Right ventricle myocardium superior (tissue), 1 donor: ENCODE results near the gene KIAA1143. TPM values are rescaled to one million over a fixed set of nuclear protein-coding genes. Genes with fewer than 3 reads are reported as not detected.

ENCODE experiments used
- total RNA-seq: library from RNA; stranded (reverse); fragmentation: NEBNext Ultra II Directional; extraction: Animal tissue kit (Norgen Biotek cat#: 25700); gene quantifications from one replicate; pipeline ENCODE4 v1.2.1, GENCODE V29; 2021
- donor health status: DM: no; HTN: yes; CAD: no; lungs with severe emphysema.

KIAA1143 gene
- total RNA-seq, 1 donor from 2014 or later = 32.8 TPM

Other genes with a start within 250 kb of the KIAA1143 start
- gene ZKSCAN7, start 206.4 kb downstream of the KIAA1143 start, total RNA-seq = 1.4 TPM
- gene ZNF660, start 176.7 kb downstream of the KIAA1143 start, total RNA-seq = 0.73 TPM
- 10.3 TPM for gene ZNF197, start 136.6 kb downstream of the KIAA1143 start, total RNA-seq
- gene ZNF35, start 112.9 kb downstream of the KIAA1143 start, total RNA-seq = 6.3 TPM
- 4.1 TPM for gene ZNF502, start 49.0 kb downstream of the KIAA1143 start, total RNA-seq
- gene ZNF501, start 32.0 kb downstream of the KIAA1143 start, total RNA-seq = 4.9 TPM
- 0.73 TPM for gene KIF15, start 175 bp upstream of the KIAA1143 start, total RNA-seq
- gene TMEM42, start 100.3 kb upstream of the KIAA1143 start, total RNA-seq = 10.2 TPM
- not detected for gene TGM4, start 113.0 kb upstream of the KIAA1143 start, total RNA-seq
- 35.6 TPM for gene ZDHHC3, start 214.6 kb upstream of the KIAA1143 start, total RNA-seq
- 24.4 TPM for gene EXOSC7, start 214.6 kb upstream of the KIAA1143 start, total RNA-seq